Memory B cell (primary cell): Measurements from ENCODE around the gene BMI1.
"Not testable (repeated sequence)": the region's sequence is repeated elsewhere in the genome, so short reads cannot be mapped to it uniquely, and the experiment has no call there.

ENCODE experiments used
- ATAC-seq: fragments of 150-1000 bp; cut with Tn5 transposase; 2 replicates; pipeline ENCODE4 v1.10.0; 2021; ENCODE audit warnings: low read depth, mild to moderate bottlenecking, moderate library complexity
- DNase-seq, 2 donors: peaks; one replicate each; pipeline ENCODE4 v3.0.0; 2022; ENCODE audit warnings: low spot score in 2 of 2
- H3K27ac Mint-ChIP-seq: one replicate; pipeline ENCODE4 v1.8.0; 2022; ENCODE audit warnings: mild to moderate bottlenecking, moderate library complexity, mixed read lengths
- H3K27me3 Mint-ChIP-seq: one replicate; pipeline ENCODE4 v1.8.0; 2022; ENCODE audit warnings: mixed read lengths
- H3K36me3 Mint-ChIP-seq: one replicate; pipeline ENCODE4 v1.8.0; 2022; ENCODE audit warnings: mild to moderate bottlenecking, mixed read lengths
- H3K4me1 Mint-ChIP-seq: one replicate; pipeline ENCODE4 v1.8.0; 2022; ENCODE audit warnings: mixed read lengths
- H3K4me3 Mint-ChIP-seq: one replicate; pipeline ENCODE4 v1.8.0; 2022; ENCODE audit warnings: mild to moderate bottlenecking, moderate library complexity, mixed read lengths
- H3K9me3 Mint-ChIP-seq: one replicate; pipeline ENCODE4 v1.8.0; 2022; ENCODE audit warnings: mixed read lengths

BMI1 gene

GRCh38 chr10:22320591-22321155 is at the start of gene BMI1:
BMI1 (plus strand) TSS chr10:22321099; CDS start chr10:22326450, 5,351 bp downstream.
- Mint-ChIP-seq H3K27me3 (no peaks in the 10 kb centered on the region), H3K4me1 (peaks cover 32% of the 10 kb centered on the region), H3K36me3 (peaks cover 2% of the 10 kb centered on the region), H3K27ac (peak within 1 kb of the TSS; percentile 96), H3K9me3 (no peaks in the 10 kb centered on the region), H3K4me3 (peak within 1 kb of the TSS; percentile 92)
- peak in 1 of 2 donors; percentile 48 for DNase-seq
- ATAC-seq, result peak; percentile 10

GRCh38 chr10:22271786-22272185 is 49.1 kb upstream of the BMI1 start:
- Mint-ChIP-seq H3K9me3 (no peaks in the 10 kb centered on the region), H3K27me3 (peaks cover 6% of the 10 kb centered on the region)
- no peak for DNase-seq

GRCh38 chr10:22278441-22278782 is 42.5 kb upstream of the BMI1 start:
- Mint-ChIP-seq H3K4me1 (peaks cover 2% of the 10 kb centered on the region), H3K36me3 (no peaks in the 10 kb centered on the region), H3K27ac (no peak overlapping the region), H3K4me3 (no peak overlapping the region), H3K9me3 (no peaks in the 10 kb centered on the region), H3K27me3 (peaks cover 8% of the 10 kb centered on the region)
- ATAC-seq, result no peak
- DNase-seq, result no peak

More at GRCh38 chr10:22271786-22272185, 49.1 kb upstream of the BMI1 start:
- H3K27ac Mint-ChIP-seq, result no peak overlapping the region
- no peaks in the 10 kb centered on the region for H3K36me3 Mint-ChIP-seq
- H3K4me1 Mint-ChIP-seq, result no peaks in the 10 kb centered on the region
- ATAC-seq, result no peak
- no peak overlapping the region for H3K4me3 Mint-ChIP-seq

GRCh38 chr10:22280078-22280477 is 40.8 kb upstream of the BMI1 start:
- ATAC-seq (no peak), DNase-seq (no peak)
- Mint-ChIP-seq H3K27ac (no peak overlapping the region), H3K4me1 (peaks cover 2% of the 10 kb centered on the region), H3K4me3 (no peak overlapping the region), H3K9me3 (no peaks in the 10 kb centered on the region), H3K27me3 (peaks cover 8% of the 10 kb centered on the region), H3K36me3 (no peaks in the 10 kb centered on the region)

GRCh38 chr10:22285130-22285529 is 35.8 kb upstream of the BMI1 start:
- no peaks in the 10 kb centered on the region for H3K9me3 Mint-ChIP-seq
- no peaks in the 10 kb centered on the region for H3K4me1 Mint-ChIP-seq
- ATAC-seq (no peak), DNase-seq (no peak)
- no peak overlapping the region for H3K27ac Mint-ChIP-seq
- H3K36me3 Mint-ChIP-seq, result peaks cover 2% of the 10 kb centered on the region
- peaks cover 6% of the 10 kb centered on the region for H3K27me3 Mint-ChIP-seq
- no peak overlapping the region for H3K4me3 Mint-ChIP-seq

GRCh38 chr10:22293747-22294404 is 27.0 kb upstream of the BMI1 start:
- Mint-ChIP-seq H3K4me3 (no peak overlapping the region), H3K27me3 (peaks cover 7% of the 10 kb centered on the region), H3K36me3 (no peaks in the 10 kb centered on the region), H3K4me1 (peaks cover 3% of the 10 kb centered on the region), H3K9me3 (no peaks in the 10 kb centered on the region), H3K27ac (no peak overlapping the region)
- ATAC-seq (no peak), DNase-seq (no peak)

GRCh38 chr10:22294694-22295093 is 26.2 kb upstream of the BMI1 start:
- Mint-ChIP-seq H3K27me3 (peaks cover 7% of the 10 kb centered on the region), H3K9me3 (no peaks in the 10 kb centered on the region), H3K4me1 (peaks cover 3% of the 10 kb centered on the region), H3K27ac (no peak overlapping the region), H3K4me3 (no peak overlapping the region), H3K36me3 (no peaks in the 10 kb centered on the region)
- ATAC-seq, result no peak
- no peak for DNase-seq

- DNase-seq (no peak), ATAC-seq (no peak)
- no peak overlapping the region for H3K27ac Mint-ChIP-seq
- H3K36me3 Mint-ChIP-seq, result no peaks in the 10 kb centered on the region
- no peak overlapping the region for H3K4me3 Mint-ChIP-seq
- H3K27me3 Mint-ChIP-seq, result peaks cover 5% of the 10 kb centered on the region
- H3K9me3 Mint-ChIP-seq, result no peaks in the 10 kb centered on the region
- no peaks in the 10 kb centered on the region for H3K4me1 Mint-ChIP-seq
Measured at GRCh38 chr10:22301193-22301592, 19.7 kb upstream of the BMI1 start.

- Mint-ChIP-seq H3K36me3 (no peaks in the 10 kb centered on the region), H3K27ac (no peak overlapping the region), H3K4me3 (no peak overlapping the region), H3K27me3 (peaks cover 2% of the 10 kb centered on the region), H3K4me1 (no peaks in the 10 kb centered on the region), H3K9me3 (no peaks in the 10 kb centered on the region)
- no peak for DNase-seq
- no peak for ATAC-seq
Measured at GRCh38 chr10:22303461-22303860, 17.4 kb upstream of the BMI1 start.

- no peaks in the 10 kb centered on the region for H3K9me3 Mint-ChIP-seq
- H3K36me3 Mint-ChIP-seq, result no peaks in the 10 kb centered on the region
- H3K4me3 Mint-ChIP-seq, result no peak overlapping the region
- no peaks in the 10 kb centered on the region for H3K4me1 Mint-ChIP-seq
- no peak overlapping the region for H3K27ac Mint-ChIP-seq
- ATAC-seq (no peak), DNase-seq (no peak)
- H3K27me3 Mint-ChIP-seq, result peaks cover 2% of the 10 kb centered on the region
Measured at GRCh38 chr10:22305721-22306120, 15.2 kb upstream of the BMI1 start.

- DNase-seq, result no peak
- Mint-ChIP-seq H3K27me3 (no peaks in the 10 kb centered on the region), H3K36me3 (no peaks in the 10 kb centered on the region), H3K4me3 (no peak overlapping the region), H3K27ac (no peak overlapping the region), H3K4me1 (no peaks in the 10 kb centered on the region), H3K9me3 (no peaks in the 10 kb centered on the region)
- no peak for ATAC-seq
Measured at GRCh38 chr10:22308390-22308789, 12.5 kb upstream of the BMI1 start.

GRCh38 chr10:22309180-22310000 is 11.5 kb upstream of the BMI1 start:
- no peak overlapping the region for H3K4me3 Mint-ChIP-seq
- H3K4me1 Mint-ChIP-seq, result no peaks in the 10 kb centered on the region
- H3K9me3 Mint-ChIP-seq, result no peaks in the 10 kb centered on the region
- no peak for DNase-seq
- no peak overlapping the region for H3K27ac Mint-ChIP-seq
- ATAC-seq, result no peak
- no peaks in the 10 kb centered on the region for H3K36me3 Mint-ChIP-seq
- H3K27me3 Mint-ChIP-seq, result no peaks in the 10 kb centered on the region

- not testable (repeated sequence) for DNase-seq, H3K4me1 Mint-ChIP-seq, H3K4me3 Mint-ChIP-seq, H3K27me3 Mint-ChIP-seq, H3K36me3 Mint-ChIP-seq, H3K27ac Mint-ChIP-seq, H3K9me3 Mint-ChIP-seq, ATAC-seq
Measured at GRCh38 chr10:22310012-22310411, 10.9 kb upstream of the BMI1 start.

- no peak for ATAC-seq
- Mint-ChIP-seq H3K4me3 (no peak overlapping the region), H3K27ac (no peak overlapping the region), H3K36me3 (no peaks in the 10 kb centered on the region), H3K27me3 (no peaks in the 10 kb centered on the region), H3K4me1 (peaks cover 4% of the 10 kb centered on the region), H3K9me3 (no peaks in the 10 kb centered on the region)
- no peak for DNase-seq
Measured at GRCh38 chr10:22310928-22311327, 10.0 kb upstream of the BMI1 start.
